ENCODE results near the gene PPARD. TPM values are rescaled to one million over a fixed set of nuclear protein-coding genes. Genes with fewer than 3 reads are reported as not detected.
A peak's percentile ranks its signal among the peaks of the same experiment; 100 is the strongest.

Gene PPARD
- total RNA-seq, 1 experiment from 2014 or later, result 38.4 TPM

- RAD21 ChIA-PET (ENCODE audit: low non-redundant PET in 1 of 2, low total read pairs in 2 of 2, uncharacterized antibody in 2 of 2, unreplicated experiment in 2 of 2), result no interaction called here
- CTCF ChIA-PET, result no interaction called here
These were observed 126.8 kb downstream of the PPARD start for GRCh38 chr6:35468980-35469750.

More at GRCh38 chr6:35468980-35469750, 126.8 kb downstream of the PPARD start:
- Histone ChIP-seq H3K4me1 (ENCODE audit: control insufficient read depth in 1 of 2, insufficient read depth in 2 of 2, low read length in 2 of 2) (peaks cover 13 to 32% of the 10 kb centered on the region in 2 experiments; a peak in 3 of 4 replicates), H3K9ac (ENCODE audit: low read length) (peak overlapping the region; percentile 99), H3K4me2 (ENCODE audit: low read length) (peak overlapping the region; percentile 88), H3K4me3 (replicated peaks in 1 of 2; ENCODE audit: low read depth in 1 of 2, low read length in 2 of 2) (peak overlapping the region; percentile 98 to 99), H3K9me2 (ENCODE audit: insufficient read depth) (no peaks in the 10 kb centered on the region), H3K27ac (ENCODE audit: low read depth, low read length) (peak overlapping the region; percentile 82), H3K79me2 (ENCODE audit: insufficient read depth, low read length) (peaks cover 42% of the 10 kb centered on the region), H4K20me1 (ENCODE audit: insufficient read depth) (peaks cover 36% of the 10 kb centered on the region; the same call in 1 of the 2 replicates), H2AFZ (ENCODE audit: low read depth, low read length, poor library complexity, severe bottlenecking) (no peak overlapping the region), H3K36me3 (ENCODE audit: control insufficient read depth in 1 of 2, insufficient read depth in 2 of 2, low read length in 2 of 2) (peaks cover 17 to 40% of the 10 kb centered on the region in 2 experiments; a peak in 3 of 4 replicates), H3K27me3 (ENCODE audit: insufficient read depth, low read length) (no peaks in the 10 kb centered on the region), H3K9me3 (ENCODE audit: control insufficient read depth in 1 of 2, insufficient read depth in 1 of 2, low read depth in 1 of 2, low read length in 2 of 2) (no peaks in the 10 kb centered on the region)
- POLR2A ChIA-PET, result interaction anchor here (1.0 to 1.6 kb wide), 2 partner anchors 16 to 128 kb away, joined by 4 to 6 read pairs; partner anchors contain the start of gene FANCE
- no peak for DNase-seq (ENCODE audit: low read depth, low spot score)
- TF ChIP-seq ZFX (IDR thresholded peaks at IDR 0.05), result peak; percentile 32; the same call in 1 of the 2 replicates
- no peak for TF ChIP-seq CTCF (IDR thresholded peaks at IDR 0.05 in 2 of 3, conservative IDR thresholded peaks at IDR 0.05 in 1 of 3; ENCODE audit: borderline replicate concordance in 1 of 3, insufficient read depth in 1 of 3, low read depth in 2 of 3, low read length in 2 of 3)
- ATAC-seq, result 0 out of 2 replicates have a peak, but pooled peaks have one; percentile 0
- BruUV-seq (replicated peaks), result no TSS peak
- intact Hi-C loops (cut with micrococcal nuclease), result loop anchor here (1.0 kb wide), 2 partner anchors 127 to 172 kb away; partner anchors contain the start of genes DEF6 and PPARD
